Activated B cell treated with CpG ODN at 0.5 μM for 24 hours (primary cell): ENCODE data around the gene KCNJ16. TPM values are rescaled to one million over a fixed set of nuclear protein-coding genes. Genes with fewer than 3 reads are reported as not detected.

Experiments used
- ATAC-seq: fragments of 200-7000 bp; cut with Tn5 transposase; one replicate; pipeline ENCODE4 v1.10.0; 2021; ENCODE audit warnings: low read depth, mild to moderate bottlenecking, moderate library complexity
- CTCF ChIA-PET: fragments of 350-600 bp; sonication (Branson Sonifier 250); formaldehyde crosslinking; loops from one replicate; lab custom pipeline; 2021; ENCODE audit warnings: antibody characterized with exemption; lab: Charles Lee
- POLR2A ChIA-PET: fragments of 350-600 bp; sonication (Branson Sonifier 250); formaldehyde crosslinking; loops from one replicate; lab custom pipeline; 2021; ENCODE audit warnings: antibody characterized with exemption; lab: Charles Lee
- DNase-seq: peaks from one replicate; pipeline ENCODE4 v3.0.0; 2022
- H3K27ac Mint-ChIP-seq: one replicate; pipeline ENCODE4 v1.8.0; 2020; ENCODE audit warnings: mixed read lengths
- H3K27me3 Mint-ChIP-seq: one replicate; pipeline ENCODE4 v1.8.0; 2021; ENCODE audit warnings: mixed read lengths
- H3K36me3 Mint-ChIP-seq: one replicate; pipeline ENCODE4 v1.8.0; 2021; ENCODE audit warnings: low read depth, mixed read lengths
- H3K4me1 Mint-ChIP-seq: one replicate; pipeline ENCODE4 v1.8.0; 2021; ENCODE audit warnings: mixed read lengths
- H3K4me3 Mint-ChIP-seq: one replicate; pipeline ENCODE4 v1.8.0; 2020; ENCODE audit warnings: mild to moderate bottlenecking, mixed read lengths
- H3K9me3 Mint-ChIP-seq: one replicate; pipeline ENCODE4 v1.8.0; 2020; ENCODE audit warnings: mixed read lengths
- intact Hi-C: fragments of 100-400 bp; cut with micrococcal nuclease; formaldehyde crosslinking; loops from one replicate; pipeline ENCODE4 v1.15.1; 2024
- total RNA-seq: library from RNA; stranded (reverse); gene quantifications from 2 replicates; pipeline ENCODE4 v1.2.3, GENCODE V29; 2022
- TF ChIP-seq, protein P1 (sequence below): fragments of 200-600 bp; IDR thresholded peaks from one replicate; pipeline ENCODE4 v1.8.0; 2022; ENCODE audit warnings: antibody characterized with exemption, mild to moderate bottlenecking

The KCNJ16 gene
- total RNA-seq, 1 donor from 2014 or later, result not detected

DNA sequence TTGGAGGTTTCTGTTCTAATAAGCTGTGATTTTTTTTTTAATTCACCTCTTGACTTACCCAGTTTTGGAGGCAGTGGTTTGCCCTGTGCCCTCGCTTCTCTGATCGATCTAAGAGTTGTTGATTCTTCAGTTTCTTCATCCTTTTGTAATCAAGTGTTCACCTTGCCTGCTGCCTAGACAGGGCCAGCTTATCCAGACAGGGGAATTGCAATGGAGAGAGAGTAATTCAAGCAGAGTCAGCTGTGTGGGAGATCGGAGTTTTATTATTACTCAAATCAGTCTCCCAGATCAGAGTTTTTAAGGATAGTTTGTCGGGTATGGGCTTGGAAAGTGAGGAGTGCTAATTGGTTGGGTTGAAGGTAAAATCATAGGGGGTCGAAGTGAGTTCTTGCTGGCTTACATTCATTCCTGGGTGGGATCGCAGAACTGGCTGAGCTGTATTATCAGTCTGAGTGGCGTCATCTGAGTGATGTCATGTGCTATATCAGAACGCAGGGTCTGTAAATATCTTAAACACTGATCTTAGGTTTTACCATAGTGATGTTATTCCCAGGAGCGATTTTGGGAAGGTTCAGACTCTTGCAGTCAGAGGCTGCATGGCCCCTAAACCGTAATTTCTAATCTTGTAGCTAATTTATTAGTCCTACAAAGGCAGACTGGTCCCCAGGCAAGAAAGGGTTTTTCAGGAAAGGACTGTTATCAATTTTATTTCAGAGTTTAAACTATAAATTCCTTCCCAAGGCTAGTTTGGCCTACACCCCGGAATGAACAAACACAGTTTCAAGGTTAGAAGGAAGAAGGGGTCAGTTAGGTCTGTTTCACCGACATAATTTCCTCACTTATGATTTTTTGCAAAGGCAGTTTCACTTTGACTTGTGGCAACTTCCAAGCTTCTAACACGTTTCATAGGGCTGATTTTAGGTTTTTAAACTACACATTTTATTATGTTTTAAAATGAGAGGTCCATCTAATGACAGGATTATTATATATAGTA is 21.5 kb upstream of the KCNJ16 start:
- H3K27ac Mint-ChIP-seq, result no peak overlapping the region
- no peaks in the 10 kb centered on the region for H3K4me1 Mint-ChIP-seq
- no peaks in the 10 kb centered on the region for H3K9me3 Mint-ChIP-seq
- H3K36me3 Mint-ChIP-seq, result no peaks in the 10 kb centered on the region
- TF ChIP-seq, protein P1, sequence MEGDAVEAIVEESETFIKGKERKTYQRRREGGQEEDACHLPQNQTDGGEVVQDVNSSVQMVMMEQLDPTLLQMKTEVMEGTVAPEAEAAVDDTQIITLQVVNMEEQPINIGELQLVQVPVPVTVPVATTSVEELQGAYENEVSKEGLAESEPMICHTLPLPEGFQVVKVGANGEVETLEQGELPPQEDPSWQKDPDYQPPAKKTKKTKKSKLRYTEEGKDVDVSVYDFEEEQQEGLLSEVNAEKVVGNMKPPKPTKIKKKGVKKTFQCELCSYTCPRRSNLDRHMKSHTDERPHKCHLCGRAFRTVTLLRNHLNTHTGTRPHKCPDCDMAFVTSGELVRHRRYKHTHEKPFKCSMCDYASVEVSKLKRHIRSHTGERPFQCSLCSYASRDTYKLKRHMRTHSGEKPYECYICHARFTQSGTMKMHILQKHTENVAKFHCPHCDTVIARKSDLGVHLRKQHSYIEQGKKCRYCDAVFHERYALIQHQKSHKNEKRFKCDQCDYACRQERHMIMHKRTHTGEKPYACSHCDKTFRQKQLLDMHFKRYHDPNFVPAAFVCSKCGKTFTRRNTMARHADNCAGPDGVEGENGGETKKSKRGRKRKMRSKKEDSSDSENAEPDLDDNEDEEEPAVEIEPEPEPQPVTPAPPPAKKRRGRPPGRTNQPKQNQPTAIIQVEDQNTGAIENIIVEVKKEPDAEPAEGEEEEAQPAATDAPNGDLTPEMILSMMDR, result no peak
- POLR2A ChIA-PET, result no interaction called here
- no peaks in the 10 kb centered on the region for H3K27me3 Mint-ChIP-seq
- no peak overlapping the region for H3K4me3 Mint-ChIP-seq
- no peak for DNase-seq
- no peak for ATAC-seq
- CTCF ChIA-PET, result no interaction called here
- intact Hi-C loops, result no loop called here

DNA sequence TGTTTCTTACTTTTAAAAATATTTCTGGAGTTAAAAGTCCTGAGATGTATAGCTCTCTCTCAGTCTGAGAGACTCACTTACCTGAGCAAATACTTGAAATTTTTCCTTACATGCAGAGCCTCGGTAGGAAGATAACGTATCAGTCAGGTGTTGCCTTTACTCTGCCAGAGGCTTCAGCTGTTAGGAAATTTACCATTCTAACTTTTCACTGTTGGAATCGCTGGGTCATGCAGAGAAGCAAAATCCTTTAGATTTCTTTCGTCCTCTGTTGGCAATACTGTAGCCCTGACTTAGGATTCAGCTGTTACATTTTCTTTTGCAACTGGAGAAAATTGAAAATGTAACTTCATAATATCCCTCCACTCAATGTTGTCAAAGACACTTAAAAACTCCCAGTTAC is 20.0 kb upstream of the KCNJ16 start:
- H3K4me3 Mint-ChIP-seq, result no peak overlapping the region
- no peaks in the 10 kb centered on the region for H3K27me3 Mint-ChIP-seq
- ChIA-PET CTCF (no interaction called here), POLR2A (no interaction called here)
- no peaks in the 10 kb centered on the region for H3K4me1 Mint-ChIP-seq
- no peaks in the 10 kb centered on the region for H3K9me3 Mint-ChIP-seq
- no peaks in the 10 kb centered on the region for H3K36me3 Mint-ChIP-seq
- H3K27ac Mint-ChIP-seq, result no peak overlapping the region
- ATAC-seq, result no peak
- DNase-seq, result no peak
- intact Hi-C loops, result no loop called here
- TF ChIP-seq, protein P1, result no peak

DNA sequence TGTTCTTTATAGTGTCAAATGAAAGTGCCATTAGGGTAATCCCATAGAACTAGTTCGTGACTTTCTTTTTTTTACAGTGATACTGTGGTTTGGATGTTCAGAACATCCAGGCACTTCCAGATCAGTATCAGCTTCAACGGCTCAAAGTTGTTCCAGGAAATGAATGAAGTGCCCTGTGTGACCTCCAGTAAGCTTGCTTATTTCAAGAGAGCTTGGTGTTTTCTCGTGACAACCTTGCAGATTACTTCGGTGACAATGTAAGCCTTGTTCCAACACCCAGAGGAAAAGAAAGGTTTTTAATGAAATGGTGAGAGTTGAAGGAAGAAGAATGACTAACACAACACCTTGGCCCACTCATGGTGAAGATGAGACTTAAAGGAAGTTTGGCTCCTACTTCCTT is 16.0 kb upstream of the KCNJ16 start:
- POLR2A ChIA-PET, result no interaction called here
- CTCF ChIA-PET, result no interaction called here
- Mint-ChIP-seq H3K27ac (no peak overlapping the region), H3K36me3 (no peaks in the 10 kb centered on the region), H3K9me3 (no peaks in the 10 kb centered on the region), H3K27me3 (no peaks in the 10 kb centered on the region), H3K4me1 (no peaks in the 10 kb centered on the region), H3K4me3 (no peak overlapping the region)
- TF ChIP-seq, protein P1, result no peak
- ATAC-seq (no peak), DNase-seq (no peak)
- intact Hi-C loops, result no loop called here

DNA sequence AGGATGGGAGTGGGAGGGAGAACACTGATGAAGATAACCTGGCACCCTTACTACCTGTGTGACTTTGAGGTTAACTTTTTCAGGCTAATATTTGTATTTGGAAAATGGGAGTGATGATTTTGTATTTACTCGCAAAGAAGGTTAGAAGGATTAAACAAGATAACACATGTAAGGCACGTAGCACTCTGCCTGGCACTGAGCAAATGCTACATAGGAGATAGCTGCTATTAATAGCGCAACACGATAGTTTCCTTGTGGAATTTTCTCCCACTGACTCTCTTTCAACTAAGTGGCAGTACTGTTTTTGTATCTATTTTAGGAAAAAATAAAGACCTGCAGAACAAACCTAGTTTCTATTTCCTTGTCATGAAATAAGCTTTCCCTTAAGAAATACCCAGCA is 15.4 kb upstream of the KCNJ16 start:
- H3K4me3 Mint-ChIP-seq, result no peak overlapping the region
- ChIA-PET POLR2A (no interaction called here), CTCF (no interaction called here)
- H3K27me3 Mint-ChIP-seq, result no peaks in the 10 kb centered on the region
- no peaks in the 10 kb centered on the region for H3K9me3 Mint-ChIP-seq
- DNase-seq, result no peak
- no peak overlapping the region for H3K27ac Mint-ChIP-seq
- no peak for ATAC-seq
- intact Hi-C loops, result no loop called here
- no peaks in the 10 kb centered on the region for H3K36me3 Mint-ChIP-seq
- no peaks in the 10 kb centered on the region for H3K4me1 Mint-ChIP-seq
- TF ChIP-seq, protein P1, result no peak

DNA sequence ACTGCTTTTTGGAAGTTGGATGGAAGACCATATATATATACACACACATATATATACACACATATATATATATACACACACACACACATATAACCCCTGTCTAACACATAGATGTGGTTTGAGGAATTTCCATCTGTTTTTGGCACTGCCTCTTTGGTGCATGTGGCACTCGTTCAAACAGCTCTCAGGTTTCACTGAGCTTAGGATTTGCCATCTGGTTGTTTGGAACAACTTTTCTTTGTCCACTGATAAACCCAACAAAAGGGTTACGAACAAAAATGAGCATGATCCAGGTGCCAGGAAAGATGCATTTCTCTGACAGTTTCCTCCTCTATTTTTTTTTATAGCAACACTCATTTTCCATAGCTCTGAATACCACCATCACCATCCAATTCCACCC is 14.6 kb upstream of the KCNJ16 start:
- Mint-ChIP-seq H3K27me3 (no peaks in the 10 kb centered on the region), H3K36me3 (no peaks in the 10 kb centered on the region), H3K4me1 (no peaks in the 10 kb centered on the region), H3K4me3 (no peak overlapping the region), H3K9me3 (no peaks in the 10 kb centered on the region), H3K27ac (no peak overlapping the region)
- no peak for ATAC-seq
- ChIA-PET CTCF (no interaction called here), POLR2A (no interaction called here)
- TF ChIP-seq, protein P1, result no peak
- DNase-seq, result no peak
- intact Hi-C loops, result no loop called here
